G401 (cell line): ENCODE measurements around the gene NRCAM. TPM values are rescaled to one million over a fixed set of nuclear protein-coding genes. Genes with fewer than 3 reads are reported as not detected.
A peak's percentile ranks its signal among the peaks of the same experiment; 100 is the strongest.

ENCODE experiments used
- DNase-seq: peaks from one replicate; pipeline ENCODE4 v3.0.0-alpha.2; 2015; ENCODE audit warnings: low spot score
- in situ Hi-C: cut with HindIII; loops from 2 replicates; pipeline ENCODE4 v1.10.0; 2016; ENCODE audit warnings: low sequenced_read_pairs, mixed read lengths
- total RNA-seq: library from RNA; depleted of rRNA; stranded (reverse); fragments of >200 nt; shearing (Covaris generic); gene quantifications from 2 replicates; pipeline ENCODE4 v1.2.3, GENCODE V29; 2014

NRCAM gene
- total RNA-seq, 1 experiment from 2014 or later: not detected

- in situ Hi-C loops: no loop called here
- peak; percentile 95 for DNase-seq
These were observed 254.5 kb downstream of the NRCAM start for GRCh38 chr7:108201766-108202165.

GRCh38 chr7:108200326-108200725 is 255.9 kb downstream of the NRCAM start:
- in situ Hi-C loops: no loop called here
- DNase-seq: no peak

GRCh38 chr7:108197371-108198091 is 258.7 kb downstream of the NRCAM start:
- in situ Hi-C loops: no loop called here
- no peak for DNase-seq

GRCh38 chr7:108196004-108196403 is 260.2 kb downstream of the NRCAM start:
- no peak for DNase-seq
- in situ Hi-C loops: no loop called here

- in situ Hi-C loops: no loop called here
- no peak for DNase-seq
These were observed 262.4 kb downstream of the NRCAM start for GRCh38 chr7:108193594-108194498.

- no peak for DNase-seq
- in situ Hi-C loops: no loop called here
These were observed 265.3 kb downstream of the NRCAM start for GRCh38 chr7:108190891-108191290.

- in situ Hi-C loops: no loop called here
- no peak for DNase-seq
These were observed 266.4 kb downstream of the NRCAM start for GRCh38 chr7:108189733-108190388.

- in situ Hi-C loops: no loop called here
These were observed 267.5 kb downstream of the NRCAM start for GRCh38 chr7:108188724-108189123.

GRCh38 chr7:108181073-108181985 is 274.9 kb downstream of the NRCAM start:
- in situ Hi-C loops: no loop called here
- peak; percentile 79 for DNase-seq

More at GRCh38 chr7:108188724-108189123, 267.5 kb downstream of the NRCAM start:
- DNase-seq: no peak

- in situ Hi-C loops: no loop called here
- DNase-seq: no peak
These were observed 277.8 kb downstream of the NRCAM start for GRCh38 chr7:108178398-108178797.

- in situ Hi-C loops: no loop called here
These were observed 285.1 kb downstream of the NRCAM start for GRCh38 chr7:108171164-108171563.

GRCh38 chr7:108170251-108170650 is 286.0 kb downstream of the NRCAM start:
- in situ Hi-C loops: no loop called here

More at GRCh38 chr7:108171164-108171563, 285.1 kb downstream of the NRCAM start:
- no peak for DNase-seq

GRCh38 chr7:108167460-108167859 is 288.8 kb downstream of the NRCAM start:
- no peak for DNase-seq
- in situ Hi-C loops: no loop called here

More at GRCh38 chr7:108170251-108170650, 286.0 kb downstream of the NRCAM start:
- DNase-seq: no peak

- in situ Hi-C loops: no loop called here
- DNase-seq: no peak
These were observed 289.5 kb downstream of the NRCAM start for GRCh38 chr7:108166687-108167086.

- in situ Hi-C loops: no loop called here
- DNase-seq: no peak
These were observed 290.5 kb downstream of the NRCAM start for GRCh38 chr7:108165723-108166122.

GRCh38 chr7:108164946-108165345 is 291.3 kb downstream of the NRCAM start:
- in situ Hi-C loops: no loop called here
- no peak for DNase-seq

- in situ Hi-C loops: no loop called here
- DNase-seq: no peak
These were observed 291.9 kb downstream of the NRCAM start for GRCh38 chr7:108164342-108164741.

- in situ Hi-C loops: no loop called here
- DNase-seq: no peak
These were observed 297.5 kb downstream of the NRCAM start for GRCh38 chr7:108158776-108159175.
